ENCODE measurements around the gene DUOXA2. TPM values are rescaled to one million over a fixed set of nuclear protein-coding genes. Genes with fewer than 3 reads are reported as not detected.
"Not testable (repeated sequence)": the region's sequence is repeated elsewhere in the genome, so short reads cannot be mapped to it uniquely, and the experiment has no call there.

Gene DUOXA2
- not detected for polyA plus RNA-seq (2012; ENCODE audit: low read depth, missing spikeins)

GRCh38 chr15:45114076-45114750, at the start of gene DUOXA2, which contains the start of gene DUOX2:
DUOXA2 (plus strand) TSS chr15:45114326; CDS start chr15:45114606, 280 bp downstream.
DUOX2 (minus strand) TSS chr15:45114172; CDS start chr15:45113411, 761 bp downstream.
- FAIRE-seq (no peak), DNase-seq (ENCODE audit: insufficient read length, low spot score) (no peak)
- TF ChIP-seq SPI1 (IDR thresholded peaks at IDR 0.05; ENCODE audit: low read depth, low read length): no peak
- TF ChIP-seq POU2F2 (IDR thresholded peaks at IDR 0.05; ENCODE audit: low read depth, low read length): no peak
- no peak for TF ChIP-seq TAF1 (IDR thresholded peaks at IDR 0.05; ENCODE audit: low read depth, low read length)
- no peak for TF ChIP-seq POLR2AphosphoS5 (IDR thresholded peaks at IDR 0.05; ENCODE audit: low read depth, low read length)
- no peak for TF ChIP-seq PAX5 (IDR thresholded peaks at IDR 0.05; ENCODE audit: insufficient read depth, low read length, severe bottlenecking)
- no peak for TF ChIP-seq POLR2A (IDR thresholded peaks at IDR 0.05; ENCODE audit: low read depth, low read length)

- DNase-seq (ENCODE audit: insufficient read length, low spot score): no peak
- no peak for TF ChIP-seq POLR2A (IDR thresholded peaks at IDR 0.05; ENCODE audit: low read depth, low read length)
- FAIRE-seq: no peak
These were observed 49.7 kb upstream of the DUOXA2 start for GRCh38 chr15:45064386-45064785.

DNA sequence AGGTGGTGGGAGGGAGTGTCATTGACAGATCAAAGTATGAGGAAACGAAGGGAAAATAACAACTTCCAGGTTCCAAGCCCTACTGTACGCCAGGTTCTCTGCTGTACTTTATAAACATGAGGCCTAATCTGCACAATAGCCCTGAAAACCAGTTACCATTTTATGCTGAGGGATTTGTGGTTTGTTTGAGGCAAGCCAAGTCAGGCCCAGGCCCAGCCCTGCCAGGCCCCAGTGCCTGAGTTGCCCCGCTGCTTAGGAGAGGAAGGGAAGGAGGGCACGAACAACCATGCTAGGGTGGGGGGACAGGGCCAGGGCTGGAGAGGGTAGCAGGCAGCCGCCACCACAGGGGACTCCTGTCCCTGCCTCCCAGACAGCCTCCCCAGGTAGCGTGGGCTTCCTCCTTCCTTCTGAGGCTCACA, 44.2 kb upstream of the DUOXA2 start:
- FAIRE-seq; DNase-seq (ENCODE audit: insufficient read length, low spot score): not testable (repeated sequence)

DNA sequence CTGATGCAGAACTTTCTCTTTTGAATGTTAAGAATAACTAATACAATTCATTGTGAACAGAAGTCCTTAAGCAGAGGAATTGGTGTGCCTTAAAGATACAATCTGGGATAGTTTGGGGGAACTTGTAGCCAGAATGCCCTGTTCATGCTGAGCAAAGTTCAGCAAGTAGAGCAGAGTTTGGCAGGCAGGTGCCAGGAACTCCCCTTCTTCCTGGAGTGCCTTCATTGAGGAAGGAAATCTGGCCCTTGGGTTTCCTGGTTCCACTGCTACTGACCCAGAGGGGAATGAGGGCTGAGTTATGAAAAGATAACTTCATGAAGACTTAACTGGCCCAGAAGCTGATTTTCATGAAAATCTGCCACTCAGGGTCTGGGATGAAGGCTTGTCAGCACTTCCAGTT, 40.5 kb upstream of the DUOXA2 start:
- DNase-seq (ENCODE audit: insufficient read length, low spot score); FAIRE-seq: not testable (repeated sequence)

DNA sequence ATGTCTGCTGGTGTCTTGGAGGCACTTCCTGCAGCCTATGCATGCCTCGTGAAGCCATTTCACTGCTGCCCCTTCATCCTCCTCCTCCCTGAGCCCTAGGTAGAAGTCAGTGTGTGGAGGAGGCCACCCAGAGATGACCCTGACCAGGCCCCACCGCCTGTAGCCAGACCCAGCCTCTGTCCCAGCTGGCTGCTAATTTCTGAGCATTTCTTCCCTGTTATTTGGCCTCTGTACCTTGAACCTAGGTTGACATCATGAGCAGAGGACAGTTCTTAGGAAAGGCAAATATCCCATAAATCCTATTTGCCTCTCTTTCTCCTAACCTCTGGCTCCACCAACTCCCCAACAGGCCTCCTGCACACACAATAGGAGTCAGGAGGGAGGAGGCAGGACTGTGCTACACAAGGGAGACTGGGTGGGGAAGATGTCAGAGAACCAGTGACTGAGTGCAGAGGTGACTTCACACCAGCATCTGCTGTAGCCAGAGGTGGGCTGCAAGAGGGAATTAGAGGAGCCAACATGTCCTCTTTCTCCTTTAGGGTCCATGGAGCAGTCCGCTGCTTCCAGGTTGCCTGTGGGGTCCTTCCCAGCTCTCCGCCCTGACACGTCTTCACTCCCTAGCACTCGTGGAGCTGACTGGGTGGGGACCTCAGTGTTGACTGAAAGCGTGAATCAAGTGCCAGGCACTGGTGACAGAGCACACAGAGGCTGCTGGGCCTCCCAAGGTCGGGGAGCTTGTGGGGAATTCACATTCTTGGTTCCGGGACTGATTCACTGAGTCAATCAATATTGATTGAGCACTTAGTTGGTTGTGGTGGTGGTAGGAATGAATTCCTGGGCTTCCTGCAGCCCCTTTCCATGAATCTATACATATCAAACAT, 38.4 kb upstream of the DUOXA2 start:
- not testable (repeated sequence) for DNase-seq (ENCODE audit: insufficient read length, low spot score)

DNA sequence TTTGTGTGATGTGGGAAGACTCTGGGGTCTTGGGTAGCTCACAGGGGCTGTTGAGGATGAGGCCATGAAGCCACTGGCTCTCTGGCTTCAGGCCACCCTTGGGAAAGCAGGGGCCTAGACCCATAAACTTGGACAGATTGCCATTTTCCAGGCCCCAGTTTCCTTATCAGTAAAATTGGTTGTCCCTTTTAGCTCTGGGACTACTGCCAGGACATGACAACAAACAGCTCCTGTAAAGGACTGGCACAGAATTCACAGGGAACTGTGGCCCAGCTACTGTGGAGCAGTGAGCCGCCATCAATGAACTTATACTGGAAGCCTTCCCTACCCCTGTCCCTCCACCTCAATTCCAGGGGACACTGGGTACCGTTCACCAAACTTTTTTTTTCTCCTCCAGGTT, 36.7 kb upstream of the DUOXA2 start:
- not testable (repeated sequence) for FAIRE-seq; DNase-seq (ENCODE audit: insufficient read length, low spot score)

More for the DNA sequence above, 38.4 kb upstream of the DUOXA2 start:
- not testable (repeated sequence) for FAIRE-seq

DNA sequence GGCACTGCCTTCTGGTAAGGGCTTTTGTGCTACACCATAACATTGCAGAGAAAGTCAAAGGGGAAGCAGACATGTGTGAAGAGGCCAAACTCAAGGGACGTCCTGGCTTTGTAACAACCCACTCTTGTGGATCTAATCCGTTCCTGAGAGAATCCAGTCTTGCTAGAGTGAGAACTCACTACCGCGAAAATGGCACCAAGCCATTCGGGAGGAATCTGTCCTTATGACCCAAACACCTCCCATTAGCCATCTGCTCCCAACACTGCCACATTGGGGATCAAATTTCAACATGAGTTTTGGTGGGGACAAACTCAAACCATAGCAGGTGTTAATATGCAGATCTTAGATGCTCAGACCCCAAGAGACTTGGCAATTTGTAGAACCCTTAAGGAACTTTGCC, 34.9 kb upstream of the DUOXA2 start:
- FAIRE-seq: not testable (repeated sequence)

GRCh38 chr15:45079628-45080246, 34.4 kb upstream of the DUOXA2 start:
- not testable (repeated sequence) for DNase-seq (ENCODE audit: insufficient read length, low spot score)

More for the DNA sequence above, 34.9 kb upstream of the DUOXA2 start:
- not testable (repeated sequence) for DNase-seq (ENCODE audit: insufficient read length, low spot score)

GRCh38 chr15:45080593-45080992, 33.5 kb upstream of the DUOXA2 start:
- not testable (repeated sequence) for FAIRE-seq; DNase-seq (ENCODE audit: insufficient read length, low spot score)

More at GRCh38 chr15:45079628-45080246, 34.4 kb upstream of the DUOXA2 start:
- not testable (repeated sequence) for FAIRE-seq

DNA sequence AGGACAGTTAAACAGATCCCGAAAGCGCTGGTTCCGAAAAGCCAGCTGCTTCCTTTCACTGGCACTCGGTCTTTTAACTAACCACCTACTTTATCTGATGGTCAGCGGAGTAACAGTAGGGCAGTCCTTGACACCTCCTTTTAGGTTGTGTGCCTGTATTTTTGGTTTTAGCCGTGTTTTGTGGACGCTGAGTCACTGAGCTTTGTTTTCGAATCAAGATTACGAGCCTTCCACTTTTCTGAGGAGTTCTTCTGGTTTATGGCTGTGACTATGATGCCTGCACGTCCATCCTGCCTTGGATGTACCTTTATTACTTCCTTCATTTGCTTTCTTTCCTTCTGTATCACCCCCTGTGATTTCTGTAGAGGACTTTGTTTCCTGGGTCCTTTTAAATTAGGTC, 31.7 kb upstream of the DUOXA2 start:
- FAIRE-seq: not testable (repeated sequence)

DNA sequence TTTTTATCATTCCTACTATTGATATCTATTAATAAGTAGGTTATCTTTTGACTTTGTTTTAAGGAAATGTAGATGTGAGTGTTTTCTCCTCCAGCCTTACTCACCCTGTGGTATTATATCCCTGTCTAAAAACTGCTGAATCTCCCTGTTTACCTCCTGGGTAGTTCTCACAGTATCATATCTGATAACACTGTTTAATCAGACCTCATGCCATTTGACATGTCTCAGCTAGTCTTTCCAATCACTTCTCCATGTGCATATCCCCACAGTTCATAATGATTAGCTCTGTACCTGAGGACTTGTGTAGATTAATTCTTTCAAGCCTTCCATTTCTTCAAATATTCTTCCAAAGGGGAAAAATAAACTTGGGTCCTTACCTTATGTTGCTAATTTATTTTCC, 30.9 kb upstream of the DUOXA2 start:
- FAIRE-seq (no peak), DNase-seq (ENCODE audit: insufficient read length, low spot score) (no peak)
- TF ChIP-seq POLR2A (IDR thresholded peaks at IDR 0.05; ENCODE audit: low read depth, low read length) (no peak), POLR2AphosphoS5 (IDR thresholded peaks at IDR 0.05; ENCODE audit: low read depth, low read length) (no peak), SPI1 (IDR thresholded peaks at IDR 0.05; ENCODE audit: low read depth, low read length) (no peak), PAX5 (IDR thresholded peaks at IDR 0.05; ENCODE audit: insufficient read depth, low read length, severe bottlenecking) (no peak), POU2F2 (IDR thresholded peaks at IDR 0.05; ENCODE audit: low read depth, low read length) (no peak), TAF1 (IDR thresholded peaks at IDR 0.05; ENCODE audit: low read depth, low read length) (no peak)

More for the DNA sequence above, 31.7 kb upstream of the DUOXA2 start:
- not testable (repeated sequence) for DNase-seq (ENCODE audit: insufficient read length, low spot score)

- DNase-seq (ENCODE audit: insufficient read length, low spot score) (no peak), FAIRE-seq (no peak)
- no peak for TF ChIP-seq POLR2AphosphoS5 (IDR thresholded peaks at IDR 0.05; ENCODE audit: low read depth, low read length)
- TF ChIP-seq TAF1 (IDR thresholded peaks at IDR 0.05; ENCODE audit: low read depth, low read length): no peak
These were observed 30.0 kb upstream of the DUOXA2 start for GRCh38 chr15:45084163-45084562.

Data from GM12891 (cell line).